Putamen (tissue), 1 donor: Measurements from ENCODE around the gene SEM1.
"Not testable (repeated sequence)": the region's sequence is repeated elsewhere in the genome, so short reads cannot be mapped to it uniquely, and the experiment has no call there.

ENCODE experiments used
- DNase-seq: peaks from one replicate; pipeline ENCODE4 v3.0.0-alpha.2; 2016; ENCODE audit warnings: low spot score

The SEM1 gene

DNA sequence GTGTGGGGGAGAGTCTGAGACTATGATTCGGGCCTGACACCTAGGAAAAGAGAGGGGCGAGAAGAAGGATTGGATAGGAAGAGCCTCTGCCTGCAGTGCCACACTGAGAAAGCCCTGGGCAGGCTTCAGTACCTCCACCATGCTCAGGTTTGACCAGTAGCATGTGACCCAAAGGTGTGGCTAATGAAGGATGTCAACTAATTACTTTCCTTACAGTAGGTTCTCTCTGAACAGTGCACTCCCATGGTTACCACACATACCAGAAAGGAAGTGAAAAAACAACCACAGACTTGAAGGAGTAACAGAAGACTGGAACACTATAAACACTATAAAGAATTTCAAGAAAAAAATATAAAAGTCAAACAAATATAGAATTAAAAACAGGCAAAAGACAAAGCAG, 46.2 kb downstream of the SEM1 start:
- DNase-seq, result no peak

GRCh38 chr7:96662151-96662550, 47.5 kb downstream of the SEM1 start:
- DNase-seq, result not testable (repeated sequence)

DNA sequence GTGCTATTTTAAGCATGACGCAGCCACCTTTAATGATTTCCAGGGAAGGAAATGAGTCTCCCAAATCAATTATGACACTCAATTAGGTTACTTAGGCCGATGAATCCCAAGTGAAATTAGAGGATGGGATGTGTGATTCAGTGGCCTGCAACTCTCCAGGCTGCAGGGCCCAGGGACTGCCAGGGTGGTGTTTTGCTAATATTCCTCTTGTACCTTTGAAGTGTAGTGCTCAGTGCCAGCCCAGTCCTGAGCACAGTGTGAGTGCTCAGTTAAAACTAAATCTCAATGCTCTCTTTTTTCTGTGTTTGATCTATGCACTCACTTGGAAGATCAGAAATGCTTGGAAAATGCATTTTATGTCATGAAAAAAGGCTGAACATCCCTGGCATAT, 51.6 kb downstream of the SEM1 start:
- DNase-seq, result no peak

DNA sequence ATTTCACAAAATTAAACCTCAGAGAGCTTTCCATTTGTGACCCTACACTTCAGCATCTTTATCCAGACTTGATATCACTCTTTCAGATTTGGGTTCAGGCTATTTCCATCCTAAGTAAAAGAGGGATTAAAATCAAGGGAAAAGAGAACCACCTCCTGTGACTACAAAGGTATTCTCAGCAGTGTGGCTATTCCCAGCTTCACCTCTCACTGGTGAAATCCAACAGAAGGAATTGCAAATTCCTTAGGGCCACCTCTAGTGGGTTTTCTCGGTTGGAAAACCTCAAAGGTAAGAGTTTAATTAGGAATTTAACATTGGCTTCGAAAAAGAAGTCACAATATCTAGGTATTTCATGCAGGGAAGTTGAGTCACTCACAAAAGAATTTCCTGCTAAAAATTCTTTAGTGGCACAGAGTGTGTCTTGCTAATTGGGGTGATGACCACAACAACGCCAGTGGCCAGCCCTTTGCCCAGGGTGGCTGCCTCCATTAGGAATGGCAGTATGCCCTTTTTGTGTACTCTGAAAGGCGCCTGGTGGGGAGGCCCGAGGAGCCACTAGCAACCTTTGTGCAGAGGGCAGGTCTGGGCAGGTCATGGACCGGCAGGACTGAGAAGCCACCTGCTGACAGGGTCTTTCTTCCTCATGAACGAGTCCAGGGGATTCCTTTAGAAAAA, 52.2 kb downstream of the SEM1 start:
- DNase-seq, result no peak

GRCh38 chr7:96655956-96656355, 53.7 kb downstream of the SEM1 start:
- DNase-seq, result no peak

GRCh38 chr7:96654630-96655188, 54.9 kb downstream of the SEM1 start:
- DNase-seq, result no peak

GRCh38 chr7:96649981-96650380, 59.7 kb downstream of the SEM1 start:
- no peak for DNase-seq

DNA sequence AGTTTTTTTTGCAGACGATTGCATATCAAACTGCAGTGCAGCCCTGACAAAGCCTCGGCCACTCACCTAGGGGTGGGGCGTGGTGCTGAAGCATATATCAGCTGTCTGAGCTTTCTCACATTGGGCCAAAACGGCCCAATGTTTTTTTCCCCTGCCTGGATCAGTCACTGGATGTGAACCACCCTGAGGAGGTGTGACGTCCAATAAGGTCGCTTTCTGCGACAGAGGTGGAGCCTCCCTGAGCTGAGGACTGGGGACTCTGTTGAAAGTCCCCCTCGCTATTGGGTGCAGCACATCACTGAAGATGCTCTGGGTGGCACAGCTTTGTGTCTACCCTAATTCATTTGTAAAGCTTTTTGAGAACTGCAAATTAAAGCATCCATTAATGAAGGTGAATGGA, 60.9 kb downstream of the SEM1 start:
- DNase-seq, result no peak

DNA sequence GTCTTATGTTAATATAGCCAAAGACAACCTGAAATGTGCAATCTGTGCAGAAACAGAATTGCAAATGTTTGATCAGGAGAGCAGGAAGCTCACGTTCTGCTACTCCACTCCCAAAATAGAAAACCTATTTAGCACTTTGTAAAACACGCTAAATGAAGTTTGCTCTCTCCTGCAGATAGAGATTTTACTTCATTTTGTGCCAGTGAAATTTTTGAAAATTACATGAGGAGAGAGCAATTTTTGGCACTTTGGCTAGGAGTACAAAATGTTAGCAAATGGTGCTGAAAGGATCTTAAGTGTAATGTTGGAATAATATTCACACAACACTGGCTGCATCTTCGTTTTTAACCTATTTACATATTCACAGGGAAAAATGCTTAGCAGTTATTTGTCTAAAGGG, 61.9 kb downstream of the SEM1 start:
- no peak for DNase-seq

GRCh38 chr7:96645084-96645483, 64.6 kb downstream of the SEM1 start:
- DNase-seq, result no peak

DNA sequence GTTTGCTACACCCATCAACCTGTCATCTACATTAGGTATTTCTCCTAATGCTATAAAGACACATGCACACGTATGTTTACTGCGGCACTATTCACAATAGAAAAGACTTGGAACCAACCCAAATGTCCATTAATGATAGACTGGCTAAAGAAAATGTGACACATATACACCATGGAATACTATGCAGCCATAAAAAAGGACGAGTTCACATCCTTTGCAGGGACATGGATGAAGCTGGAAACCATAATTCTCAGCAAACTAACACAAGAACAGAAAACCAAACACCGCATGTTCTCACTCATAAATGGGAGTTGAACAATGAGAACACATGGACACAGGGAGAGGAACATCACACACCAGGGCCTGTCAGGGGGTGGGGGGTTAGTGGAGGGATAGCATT, 66.2 kb downstream of the SEM1 start:
- not testable (repeated sequence) for DNase-seq

DNA sequence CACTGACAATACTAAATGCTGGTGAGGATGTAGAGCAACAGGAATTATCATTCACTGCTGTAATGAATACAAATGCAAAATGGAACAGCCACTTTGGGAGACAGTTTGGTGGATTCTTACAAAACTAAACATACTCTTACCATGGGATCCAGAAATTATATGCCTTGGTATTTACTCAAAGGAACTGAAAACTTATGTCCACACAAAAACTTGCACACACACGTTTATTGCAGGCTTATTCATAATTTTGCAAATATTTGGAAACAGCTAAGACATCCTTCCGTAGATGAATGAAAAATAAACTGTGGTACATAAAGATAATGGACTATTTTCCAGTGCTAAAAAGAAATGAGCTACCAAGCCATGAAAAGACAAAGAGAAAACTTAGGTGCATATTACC, 69.6 kb downstream of the SEM1 start:
- no peak for DNase-seq
